HG03432 (cell line): Measurements from ENCODE around the gene CPXM2.

Source experiments
- ATAC-seq: cut with Tn5 transposase; IDR thresholded peaks from one replicate; pipeline ENCODE4 v1.9.1; 2021; ENCODE audit warnings: mild to moderate bottlenecking, moderate library complexity; ENCODE audit not compliant: unreplicated experiment

CPXM2 gene

DNA sequence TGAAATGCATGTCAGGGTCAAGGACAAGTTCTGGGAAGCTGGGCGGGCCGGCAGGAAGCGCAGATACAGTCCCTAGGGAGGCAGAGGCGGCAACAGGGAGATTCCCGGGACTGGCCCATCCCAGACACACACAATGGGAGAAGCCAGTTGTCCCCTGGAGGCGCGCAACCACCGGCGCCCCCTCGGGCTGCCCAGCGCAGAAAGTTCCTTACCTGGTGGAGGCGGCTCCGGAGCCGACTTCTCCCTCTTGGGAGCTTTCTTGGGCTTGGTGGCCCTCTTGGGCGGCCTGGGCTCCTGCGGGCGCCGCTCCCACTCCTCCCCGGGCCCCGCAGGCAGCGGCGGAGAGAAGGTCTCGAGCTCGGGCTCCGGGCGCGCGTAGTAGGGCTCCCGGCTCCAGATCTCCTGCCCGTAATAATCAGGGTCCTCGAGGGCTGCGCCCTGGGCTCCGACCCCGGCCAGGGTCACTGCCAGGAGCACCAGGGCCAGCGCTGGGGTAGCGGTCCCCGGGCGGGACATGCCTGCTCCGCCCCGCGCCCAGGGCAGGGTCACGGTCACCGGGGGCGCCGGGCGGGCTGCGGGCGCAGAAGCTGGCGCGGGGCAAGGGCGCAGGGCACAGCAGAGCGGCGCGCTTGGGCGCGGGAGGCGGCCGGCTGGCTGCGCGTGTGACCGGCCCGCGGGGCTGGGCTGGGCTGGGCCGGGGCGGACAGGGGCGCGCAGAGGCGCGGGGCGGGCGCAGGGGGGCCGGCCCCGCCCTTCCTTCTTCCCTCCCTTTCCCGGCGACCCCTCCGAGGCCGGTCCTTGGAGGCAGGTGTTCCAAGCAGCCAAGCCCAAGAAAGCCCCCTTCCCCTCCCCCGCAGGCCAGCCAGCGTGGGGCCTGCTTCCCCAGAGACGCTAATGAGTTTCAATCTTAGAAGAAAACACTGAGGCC is at the start of gene CPXM2:
Gene CPXM2, minus strand, starts transcription at position 664 of the 928 bp plus-strand sequence. Its CDS starts 148 bp downstream, at position 516.
- ATAC-seq: no peak

- ATAC-seq: no peak
Measured at GRCh38 chr10:123939591-123939990, 48.0 kb upstream of the CPXM2 start.

- no peak for ATAC-seq
Measured at GRCh38 chr10:123938890-123939289, 47.3 kb upstream of the CPXM2 start.

DNA sequence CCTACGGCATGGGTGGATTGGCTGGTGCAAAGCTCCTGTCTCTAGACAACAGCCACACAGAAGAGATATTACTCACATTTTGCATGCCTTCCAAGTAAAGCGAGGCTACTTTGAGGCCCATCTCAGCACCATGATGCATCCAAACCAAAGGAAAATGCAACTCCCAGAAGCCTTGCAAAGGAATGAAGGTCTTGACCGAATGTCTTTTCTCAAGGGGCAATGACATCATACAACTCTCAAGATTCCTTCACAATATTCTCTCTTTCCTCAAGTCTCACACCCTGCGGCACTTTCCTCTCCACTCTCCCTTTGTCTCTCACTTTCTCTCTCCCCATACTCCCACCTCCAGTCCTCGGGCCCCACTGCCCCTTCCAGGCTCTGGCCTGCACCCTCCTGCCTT is 44.8 kb upstream of the CPXM2 start:
- no peak for ATAC-seq

DNA sequence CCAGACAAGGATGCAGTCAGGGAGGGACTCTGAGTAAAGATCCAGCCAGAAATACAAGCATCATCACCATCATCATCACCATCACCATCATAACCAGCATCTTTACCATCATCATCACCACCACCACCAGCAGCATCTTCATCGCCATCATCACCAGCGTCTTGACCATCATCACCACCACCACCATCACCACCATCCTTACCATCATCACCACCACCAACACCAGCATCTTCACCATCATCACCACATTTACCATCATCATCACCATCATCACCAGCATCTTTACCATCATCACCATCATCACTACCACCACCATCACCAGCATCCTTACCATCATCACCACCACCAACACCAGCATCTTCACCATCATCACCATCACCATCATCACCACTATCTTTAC is 44.1 kb upstream of the CPXM2 start:
- no peak for ATAC-seq

DNA sequence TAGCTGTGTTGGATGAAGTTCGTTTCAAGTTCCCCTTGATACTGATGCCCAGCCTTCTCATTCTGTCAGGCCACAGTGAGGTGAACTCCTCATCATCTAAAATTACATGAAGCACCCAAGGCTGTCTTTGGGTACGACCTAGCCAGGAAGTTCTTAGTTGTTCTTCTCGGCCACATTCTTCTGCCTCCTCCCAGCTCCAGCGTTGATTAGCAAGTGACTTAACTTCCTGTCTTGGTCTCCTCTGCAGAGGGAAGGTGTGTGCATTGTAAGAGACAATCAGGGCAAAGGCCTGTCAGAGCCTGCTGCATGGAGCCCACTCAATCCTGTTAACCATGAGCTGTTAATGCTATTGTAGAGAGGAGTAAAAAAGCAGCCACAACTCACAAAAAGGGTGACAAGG is 43.2 kb upstream of the CPXM2 start:
- ATAC-seq: no peak

DNA sequence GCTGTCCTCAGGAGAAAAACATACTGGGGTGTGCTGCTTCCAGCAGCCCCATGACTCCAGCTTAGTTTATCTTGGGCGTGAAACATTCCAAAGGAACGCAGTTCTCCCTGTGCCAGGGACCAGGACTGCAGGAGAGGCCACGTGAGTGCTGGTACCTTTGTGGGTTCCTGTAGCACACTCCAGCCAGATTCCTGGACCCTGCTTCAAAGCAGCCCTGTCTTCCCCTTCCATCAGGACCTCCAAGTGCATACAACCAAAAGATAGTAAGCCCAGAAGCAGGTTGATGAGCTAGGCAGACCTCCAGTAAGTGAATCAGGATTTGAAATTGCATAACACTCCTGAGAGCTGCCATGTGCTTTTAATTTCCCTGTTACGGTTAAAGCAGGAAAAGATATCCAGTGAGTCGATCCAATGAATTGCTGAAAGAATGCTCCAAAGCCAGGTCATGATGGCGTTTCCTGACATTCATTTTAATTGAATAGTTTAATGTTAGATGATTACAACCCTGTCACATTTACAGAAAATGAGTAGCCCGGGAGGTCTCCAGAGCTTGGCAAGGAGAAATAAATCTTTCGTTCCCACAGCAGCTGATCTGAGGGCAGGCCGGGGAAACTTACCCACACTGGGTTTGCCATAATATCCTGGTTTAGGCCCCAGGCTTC is 38.9 kb upstream of the CPXM2 start:
- no peak for ATAC-seq

DNA sequence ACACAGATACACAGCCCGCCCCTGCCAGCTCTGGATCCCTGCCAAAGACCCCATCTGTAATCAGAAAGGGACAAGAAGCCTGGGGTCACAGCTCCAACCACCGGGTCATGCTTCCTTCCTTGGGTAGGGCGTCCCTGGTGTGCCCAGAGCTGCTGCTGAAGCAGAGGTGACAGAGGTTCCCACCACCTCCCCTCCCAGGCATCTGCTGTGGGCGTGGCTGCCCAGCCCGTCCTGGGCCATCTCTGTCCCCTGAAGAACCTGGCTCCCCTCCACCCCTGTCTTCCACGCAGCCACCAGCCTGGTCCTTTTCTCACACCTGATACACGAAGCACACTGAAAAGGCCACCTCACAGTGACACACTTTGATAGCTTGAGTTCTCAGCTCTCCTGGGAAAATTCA is 38.2 kb upstream of the CPXM2 start:
- ATAC-seq: no peak

DNA sequence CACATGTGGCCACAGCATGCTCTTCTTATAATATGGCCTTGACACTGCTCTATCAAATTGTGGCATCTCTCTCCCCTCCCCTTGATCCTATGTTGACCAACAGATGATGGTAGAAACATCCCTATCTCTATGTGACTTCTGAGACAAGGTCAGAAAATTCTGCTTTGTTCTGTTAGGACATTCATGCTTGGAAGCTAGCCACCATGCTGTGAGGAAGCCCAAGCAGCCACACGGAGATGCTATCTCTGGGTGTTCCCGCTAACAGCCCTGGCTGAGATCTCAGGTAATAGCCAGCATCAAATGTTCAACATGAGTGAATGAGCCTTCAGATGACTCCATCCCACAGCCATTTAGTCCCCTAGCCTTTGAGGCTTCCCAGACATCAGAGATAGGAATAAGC is 36.8 kb upstream of the CPXM2 start:
- ATAC-seq: no peak

DNA sequence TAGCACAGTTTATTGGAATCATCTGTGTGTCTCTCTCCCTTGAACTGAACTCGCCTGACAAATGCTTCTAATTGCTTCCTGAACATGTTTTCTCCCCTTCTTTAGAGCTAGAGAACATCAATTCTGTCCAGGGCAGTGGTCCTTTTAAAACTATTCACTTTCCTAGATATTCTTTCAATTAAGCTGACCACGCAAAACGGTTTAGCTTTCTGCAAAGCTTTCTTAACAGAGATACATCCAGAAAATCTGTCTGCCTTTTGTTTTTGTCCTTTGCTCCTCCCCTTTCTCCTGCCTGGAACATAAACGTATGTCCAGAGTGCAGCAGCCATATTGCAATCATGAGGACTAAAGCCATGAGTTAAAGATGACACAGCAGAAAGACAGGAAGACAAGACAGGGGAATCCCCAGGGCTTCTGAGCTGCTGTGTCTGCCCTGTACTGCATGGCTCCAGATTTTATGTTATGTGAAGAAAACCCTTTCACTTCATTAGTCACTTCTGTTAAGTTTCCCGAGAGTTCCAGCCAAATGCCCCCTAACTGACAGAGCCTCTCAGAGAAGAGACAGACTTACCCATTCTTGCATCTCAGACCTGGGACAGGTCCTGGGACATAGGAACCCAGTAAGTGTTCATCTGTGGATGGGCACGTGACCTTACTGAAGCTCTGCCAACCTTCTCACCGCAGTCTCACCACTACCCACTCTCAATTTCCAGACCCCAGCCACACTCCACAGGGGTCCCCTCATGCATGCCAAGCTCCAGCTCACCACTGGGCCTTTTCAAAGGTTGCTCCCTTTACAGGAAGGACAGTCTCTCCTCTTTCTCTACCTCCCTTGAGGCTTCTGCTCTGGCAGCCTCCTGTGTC is 35.0 kb upstream of the CPXM2 start:
- peak; percentile 94 for ATAC-seq

DNA sequence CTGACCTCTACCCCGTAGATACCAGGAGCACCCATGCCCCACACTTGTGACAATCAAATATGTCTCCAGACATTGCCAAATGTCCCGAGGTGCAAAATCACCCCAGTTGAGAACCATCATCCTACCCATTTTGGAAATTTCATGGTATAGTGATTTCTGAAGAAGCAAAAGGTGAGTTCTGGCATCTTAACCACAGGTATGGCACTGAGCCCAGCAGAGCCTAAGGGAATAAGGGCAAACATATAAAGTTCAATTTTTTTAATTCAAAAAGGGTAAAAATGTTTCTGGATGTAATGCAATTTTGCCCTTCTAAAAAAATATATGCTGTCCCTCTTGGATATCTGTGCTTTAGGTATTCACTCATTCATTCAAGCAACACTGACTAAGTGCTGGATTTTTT is 30.5 kb upstream of the CPXM2 start:
- no peak for ATAC-seq

DNA sequence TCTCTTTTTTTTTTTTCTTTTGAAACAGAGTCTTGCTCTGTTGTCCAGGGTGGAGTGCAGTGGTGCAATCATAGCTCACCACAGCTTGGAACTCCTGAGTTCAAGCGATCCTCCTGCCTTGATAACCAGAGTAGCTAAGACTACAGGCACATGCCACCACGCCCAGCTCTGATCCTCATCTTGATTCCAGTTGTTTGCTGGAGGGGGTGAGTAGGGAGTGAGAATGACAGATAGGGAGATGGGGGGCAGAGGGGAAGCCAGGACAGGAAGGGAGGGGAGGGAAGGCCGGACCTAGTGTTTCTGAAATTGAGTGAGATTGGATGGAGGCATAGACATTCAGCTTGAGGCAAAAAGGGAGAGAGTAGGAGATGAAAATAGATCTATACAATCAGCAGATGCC is 25.2 kb upstream of the CPXM2 start:
- no peak for ATAC-seq

- ATAC-seq: no peak
Measured at GRCh38 chr10:123913688-123914268, 22.2 kb upstream of the CPXM2 start.

GRCh38 chr10:123912871-123913270 is 21.3 kb upstream of the CPXM2 start:
- no peak for ATAC-seq

- ATAC-seq: no peak
Measured at GRCh38 chr10:123912466-123912865, 20.9 kb upstream of the CPXM2 start.

- ATAC-seq: no peak
Measured at GRCh38 chr10:123911866-123912265, 20.3 kb upstream of the CPXM2 start.

GRCh38 chr10:123909866-123910265 is 18.3 kb upstream of the CPXM2 start:
- ATAC-seq: no peak

DNA sequence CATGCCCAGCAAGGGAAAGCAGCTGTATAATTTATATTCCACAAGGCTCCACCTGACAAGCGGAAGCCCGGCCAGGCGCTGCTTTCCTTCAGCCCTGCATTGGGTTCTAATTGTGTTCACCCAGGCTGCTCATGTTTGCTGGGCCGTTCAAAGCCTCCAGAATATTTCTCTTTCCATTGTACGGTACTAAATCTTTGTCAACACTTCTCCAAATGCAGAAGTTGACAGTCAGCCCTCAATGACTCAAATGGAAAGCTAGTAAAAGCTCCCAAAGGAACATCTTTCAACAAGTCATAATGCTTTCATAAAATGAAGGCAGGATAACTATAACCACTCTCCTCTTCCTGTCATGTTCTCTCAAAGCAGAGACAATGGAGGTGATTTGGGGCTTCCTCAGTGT is 17.8 kb upstream of the CPXM2 start:
- no peak for ATAC-seq

- ATAC-seq: no peak
Measured at GRCh38 chr10:123908379-123908778, 16.8 kb upstream of the CPXM2 start.

GRCh38 chr10:123906884-123907652 is 15.5 kb upstream of the CPXM2 start:
- ATAC-seq: no peak
